Measurements from ENCODE around the gene NMNAT2. TPM values are rescaled to one million over a fixed set of nuclear protein-coding genes. Genes with fewer than 3 reads are reported as not detected.
A peak's percentile ranks its signal among the peaks of the same experiment; 100 is the strongest.

The NMNAT2 gene
- total and polyA plus RNA-seq, 2 experiments from 2014 or later, result 0.12 TPM; not detected in 1

DNA sequence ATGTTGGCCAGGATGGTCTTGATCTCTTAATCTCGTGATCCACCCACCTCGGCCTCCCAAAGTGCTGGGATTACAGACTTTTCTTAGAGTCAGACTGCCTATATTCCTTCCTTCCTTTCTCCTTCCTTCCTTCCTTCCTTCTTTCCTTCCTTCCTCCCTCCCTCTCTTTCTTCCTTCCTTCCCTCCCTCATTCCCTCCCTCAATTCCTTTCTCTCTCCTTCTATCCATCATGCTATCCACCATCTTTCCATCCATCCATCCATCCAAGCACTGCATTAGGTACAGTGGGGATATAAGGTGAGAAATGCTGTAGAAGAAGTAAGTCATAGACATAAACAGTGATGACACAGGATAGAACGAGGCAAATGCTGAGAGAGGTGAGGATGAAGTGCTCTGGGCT is 218.9 kb downstream of the NMNAT2 start:
- no peaks in the 10 kb centered on the region for H3K4me1 ChIP-seq (ENCODE audit: low read depth)
- H3K9me3 ChIP-seq (ENCODE audit: low read depth), result no peaks in the 10 kb centered on the region
- H3K36me3 ChIP-seq, result no peaks in the 10 kb centered on the region
- no peak overlapping the region for H3K27ac ChIP-seq
- TF ChIP-seq, protein P1, sequence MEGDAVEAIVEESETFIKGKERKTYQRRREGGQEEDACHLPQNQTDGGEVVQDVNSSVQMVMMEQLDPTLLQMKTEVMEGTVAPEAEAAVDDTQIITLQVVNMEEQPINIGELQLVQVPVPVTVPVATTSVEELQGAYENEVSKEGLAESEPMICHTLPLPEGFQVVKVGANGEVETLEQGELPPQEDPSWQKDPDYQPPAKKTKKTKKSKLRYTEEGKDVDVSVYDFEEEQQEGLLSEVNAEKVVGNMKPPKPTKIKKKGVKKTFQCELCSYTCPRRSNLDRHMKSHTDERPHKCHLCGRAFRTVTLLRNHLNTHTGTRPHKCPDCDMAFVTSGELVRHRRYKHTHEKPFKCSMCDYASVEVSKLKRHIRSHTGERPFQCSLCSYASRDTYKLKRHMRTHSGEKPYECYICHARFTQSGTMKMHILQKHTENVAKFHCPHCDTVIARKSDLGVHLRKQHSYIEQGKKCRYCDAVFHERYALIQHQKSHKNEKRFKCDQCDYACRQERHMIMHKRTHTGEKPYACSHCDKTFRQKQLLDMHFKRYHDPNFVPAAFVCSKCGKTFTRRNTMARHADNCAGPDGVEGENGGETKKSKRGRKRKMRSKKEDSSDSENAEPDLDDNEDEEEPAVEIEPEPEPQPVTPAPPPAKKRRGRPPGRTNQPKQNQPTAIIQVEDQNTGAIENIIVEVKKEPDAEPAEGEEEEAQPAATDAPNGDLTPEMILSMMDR (IDR thresholded peaks at IDR 0.05; ENCODE audit: low read depth, low read length), result no peak
- no peak for DNase-seq (ENCODE audit: low read depth in 1 of 2, low spot score in 1 of 2)
- no peak overlapping the region for H3K4me3 ChIP-seq
- no peaks in the 10 kb centered on the region for H3K27me3 ChIP-seq

DNA sequence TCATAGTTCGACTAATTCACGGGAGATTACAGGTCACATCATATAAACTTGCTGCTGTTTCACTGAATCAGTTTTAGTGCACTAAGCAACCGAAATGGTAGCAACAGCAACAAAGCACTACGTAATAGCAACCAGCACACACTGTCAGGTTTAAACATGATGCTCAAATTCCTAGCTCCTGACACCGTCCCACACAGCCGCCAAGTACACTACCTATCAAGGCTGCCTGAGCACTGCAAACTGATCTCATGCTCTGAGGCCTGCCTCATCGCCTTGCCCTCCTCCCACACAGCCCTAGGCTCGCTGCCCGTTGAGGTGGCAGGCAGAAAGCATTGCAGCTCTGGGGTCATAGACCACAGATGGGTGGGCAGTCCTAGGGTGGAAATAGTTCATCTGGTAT is 219.7 kb downstream of the NMNAT2 start:
- Histone ChIP-seq H3K27ac (no peak overlapping the region), H3K36me3 (no peaks in the 10 kb centered on the region), H3K27me3 (no peaks in the 10 kb centered on the region), H3K4me3 (no peak overlapping the region), H3K4me1 (ENCODE audit: low read depth) (no peaks in the 10 kb centered on the region), H3K9me3 (ENCODE audit: low read depth) (no peaks in the 10 kb centered on the region)
- TF ChIP-seq, protein P1 (IDR thresholded peaks at IDR 0.05; ENCODE audit: low read depth, low read length), result no peak
- DNase-seq (ENCODE audit: low read depth in 1 of 2, low spot score in 1 of 2), result peak in 1 of 2 donors; percentile 80

Other genes with a start within 250 kb of the NMNAT2 start
- gene LAMC2, start 232.1 kb downstream of the NMNAT2 start, total RNA-seq, result 0.32 and 0.42 TPM in 2 replicates
- 0.36 and 0.43 TPM in 2 replicates for gene LAMC2, start 232.1 kb downstream of the NMNAT2 start, polyA plus RNA-seq
- gene SMG7, start 54.1 kb upstream of the NMNAT2 start, total RNA-seq, result 31.1 and 38.8 TPM in 2 replicates
- gene SMG7, start 54.1 kb upstream of the NMNAT2 start, polyA plus RNA-seq, result 30.9 and 31.9 TPM in 2 replicates
- 0.06 and 0.60 TPM in 2 replicates for gene NCF2, start 172.1 kb upstream of the NMNAT2 start, total RNA-seq
- 0.19 and 1.5 TPM in 2 replicates for gene NCF2, start 172.1 kb upstream of the NMNAT2 start, polyA plus RNA-seq
- 72.5 and 77.3 TPM in 2 replicates for gene ARPC5, start 217.4 kb upstream of the NMNAT2 start, total RNA-seq
- 179 and 202 TPM in 2 replicates for gene ARPC5, start 217.4 kb upstream of the NMNAT2 start, polyA plus RNA-seq
- not detected in 2 replicates for gene APOBEC4, start 234.9 kb upstream of the NMNAT2 start, total RNA-seq
- gene APOBEC4, start 234.9 kb upstream of the NMNAT2 start, polyA plus RNA-seq, result 0.42 TPM in 1 of 2 replicates, not detected in the other

Measured in cardiac muscle cell (in vitro differentiated cells and primary cell).